ENCODE data around the gene PRKG2.

The PRKG2 gene

DNA sequence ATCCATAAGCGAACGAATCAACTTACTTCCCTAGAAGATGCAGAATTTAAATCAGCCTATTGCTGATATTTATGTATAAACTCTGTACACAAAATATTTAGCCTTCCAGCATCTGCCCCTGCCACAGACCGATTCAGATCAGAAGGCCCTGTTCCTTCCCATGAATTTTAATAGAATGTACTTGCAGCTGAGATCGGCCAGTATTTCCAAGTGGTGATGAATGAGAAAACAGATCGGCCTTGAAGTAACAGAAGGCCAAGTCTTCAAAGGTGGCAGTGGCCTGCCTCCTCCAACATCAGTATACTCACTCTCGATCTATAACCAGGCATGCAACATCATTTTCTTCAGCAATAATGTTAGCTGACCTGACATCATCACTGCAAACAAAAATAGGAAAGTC is 66.4 kb downstream of the PRKG2 start:
- TF ChIP-seq POLR2AphosphoS5 (IDR thresholded peaks at IDR 0.05; ENCODE audit: low read depth, low read length) (no peak), REST (IDR thresholded peaks at IDR 0.05; ENCODE audit: insufficient read depth in 1 of 2, low read depth in 2 of 2, low read length in 2 of 2) (no peak), FOXP2 (optimal IDR thresholded peaks at IDR 0.05; ENCODE audit: borderline replicate concordance, extremely low read depth, extremely low read length, insufficient read depth) (no peak), TAF1 (IDR thresholded peaks at IDR 0.05; ENCODE audit: borderline replicate concordance, insufficient read depth, low read length) (no peak), SIN3A (IDR thresholded peaks at IDR 0.05; ENCODE audit: borderline replicate concordance, insufficient read depth, low read length) (no peak)

DNA sequence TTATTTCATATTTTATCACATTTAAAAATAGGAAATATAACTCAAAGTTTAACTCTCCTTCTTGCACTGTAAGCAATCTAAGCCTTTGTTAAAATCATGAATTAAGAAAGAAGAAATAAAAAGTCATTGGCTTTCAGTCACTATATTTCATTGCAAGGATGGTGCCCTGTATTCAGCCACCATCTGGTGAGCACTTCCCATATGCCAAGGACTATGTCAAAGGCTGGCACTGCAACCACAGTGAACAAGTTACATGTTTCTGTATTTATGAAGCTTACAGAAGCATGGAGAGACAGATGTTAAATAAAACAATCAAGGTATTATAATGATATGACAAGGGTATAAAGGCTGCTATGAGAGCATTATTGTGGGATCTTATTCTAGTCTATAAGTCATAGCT is 68.6 kb downstream of the PRKG2 start:
- TF ChIP-seq SIN3A (IDR thresholded peaks at IDR 0.05; ENCODE audit: borderline replicate concordance, insufficient read depth, low read length) (no peak), REST (IDR thresholded peaks at IDR 0.05; ENCODE audit: insufficient read depth in 1 of 2, low read depth in 2 of 2, low read length in 2 of 2) (no peak), POLR2AphosphoS5 (IDR thresholded peaks at IDR 0.05; ENCODE audit: low read depth, low read length) (no peak), FOXP2 (optimal IDR thresholded peaks at IDR 0.05; ENCODE audit: borderline replicate concordance, extremely low read depth, extremely low read length, insufficient read depth) (no peak), TAF1 (IDR thresholded peaks at IDR 0.05; ENCODE audit: borderline replicate concordance, insufficient read depth, low read length) (no peak)

DNA sequence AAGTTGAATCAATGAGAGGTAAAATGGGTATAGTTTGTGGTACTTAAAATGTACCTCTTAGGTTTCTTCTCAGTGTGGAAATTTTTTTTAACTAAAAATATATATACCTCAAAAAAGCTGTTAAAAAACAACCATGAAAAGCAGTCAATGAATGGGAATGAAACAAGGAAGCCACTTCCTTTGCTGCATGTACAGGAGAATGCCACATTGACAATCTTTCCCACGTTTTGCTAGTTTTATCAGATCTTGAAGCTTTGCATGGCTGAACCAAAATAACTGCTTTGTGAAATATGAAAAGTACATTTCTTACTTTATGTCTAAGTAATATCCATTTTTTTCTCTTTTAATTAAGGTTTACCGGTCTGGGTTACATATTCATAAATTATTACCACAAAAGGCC is 71.8 kb downstream of the PRKG2 start:
- TF ChIP-seq SIN3A (IDR thresholded peaks at IDR 0.05; ENCODE audit: borderline replicate concordance, insufficient read depth, low read length): no peak
- TF ChIP-seq POLR2AphosphoS5 (IDR thresholded peaks at IDR 0.05; ENCODE audit: low read depth, low read length): no peak
- TF ChIP-seq TAF1 (IDR thresholded peaks at IDR 0.05; ENCODE audit: borderline replicate concordance, insufficient read depth, low read length): no peak
- TF ChIP-seq REST (IDR thresholded peaks at IDR 0.05; ENCODE audit: insufficient read depth in 1 of 2, low read depth in 2 of 2, low read length in 2 of 2): no peak
- no peak for TF ChIP-seq FOXP2 (optimal IDR thresholded peaks at IDR 0.05; ENCODE audit: borderline replicate concordance, extremely low read depth, extremely low read length, insufficient read depth)

DNA sequence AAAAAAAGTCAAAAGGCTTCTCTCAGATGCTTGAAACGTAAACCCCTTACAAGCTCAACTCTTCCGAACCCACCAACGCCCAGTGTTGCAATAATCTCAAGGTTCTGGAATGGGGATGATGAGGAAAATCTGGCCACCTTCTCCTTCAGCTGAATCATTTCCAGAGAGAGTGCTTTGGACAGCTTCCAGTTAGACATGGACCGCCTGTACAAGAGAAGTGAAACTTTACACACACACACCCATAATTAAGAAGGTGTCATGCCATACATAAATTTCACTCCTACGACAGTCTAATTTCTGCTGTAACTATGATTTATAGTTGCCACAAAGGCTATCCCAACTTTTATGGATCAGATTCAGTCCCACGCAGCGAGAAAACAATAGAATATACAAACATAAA is 72.3 kb downstream of the PRKG2 start:
- no peak for TF ChIP-seq POLR2AphosphoS5 (IDR thresholded peaks at IDR 0.05; ENCODE audit: low read depth, low read length)
- no peak for TF ChIP-seq TAF1 (IDR thresholded peaks at IDR 0.05; ENCODE audit: borderline replicate concordance, insufficient read depth, low read length)

- TF ChIP-seq POLR2AphosphoS5 (IDR thresholded peaks at IDR 0.05; ENCODE audit: low read depth, low read length) (no peak), FOXP2 (optimal IDR thresholded peaks at IDR 0.05; ENCODE audit: borderline replicate concordance, extremely low read depth, extremely low read length, insufficient read depth) (no peak), SIN3A (IDR thresholded peaks at IDR 0.05; ENCODE audit: borderline replicate concordance, insufficient read depth, low read length) (no peak), REST (IDR thresholded peaks at IDR 0.05; ENCODE audit: insufficient read depth in 1 of 2, low read depth in 2 of 2, low read length in 2 of 2) (no peak), TAF1 (IDR thresholded peaks at IDR 0.05; ENCODE audit: borderline replicate concordance, insufficient read depth, low read length) (no peak)
Measured at GRCh38 chr4:81137894-81138293, 77.1 kb downstream of the PRKG2 start.
